ENCODE data around the gene GPR137B. TPM values are rescaled to one million over a fixed set of nuclear protein-coding genes. Genes with fewer than 3 reads are reported as not detected.
A peak's percentile ranks its signal among the peaks of the same experiment; 100 is the strongest.

GPR137B gene
- total RNA-seq, 1 donor from 2014 or later = 25.2 TPM

DNA sequence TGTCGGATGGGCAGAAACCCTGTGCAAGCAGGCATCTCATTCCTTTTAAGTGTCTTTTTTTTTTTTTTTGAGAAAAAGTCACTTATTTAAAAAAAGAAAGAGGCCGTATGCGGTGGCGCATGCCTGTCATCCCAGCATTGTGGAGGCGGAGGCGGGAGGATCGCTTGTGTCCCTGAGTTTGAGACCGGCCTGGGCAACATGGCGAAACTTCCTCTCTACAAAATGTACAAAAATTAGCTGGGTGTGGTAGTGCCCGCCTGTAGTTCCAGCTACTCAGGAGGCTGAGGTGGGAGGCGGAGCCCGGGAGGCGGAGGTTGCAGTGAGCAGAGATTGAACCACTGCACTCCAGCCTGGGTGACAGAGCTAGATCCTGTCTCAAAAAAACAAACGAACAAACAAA lies 1.7 kb downstream of the GPR137B start:
- no peak for TF ChIP-seq CTCF (IDR thresholded peaks at IDR 0.05; ENCODE audit: unreplicated experiment)
- H3K4me1 Mint-ChIP-seq = peaks cover 34% of the 10 kb centered on the region
- H3K9me3 Mint-ChIP-seq = no peaks in the 10 kb centered on the region
- no peak overlapping the region for H3K27ac Mint-ChIP-seq
- peak overlapping the region; percentile 93 for H3K4me3 Mint-ChIP-seq
- DNase-seq (ENCODE audit: low spot score in 2 of 2, unreplicated experiment in 2 of 2) = no peak
- H3K36me3 Mint-ChIP-seq = peaks cover 6% of the 10 kb centered on the region
- peaks cover 32% of the 10 kb centered on the region for H3K27me3 Mint-ChIP-seq (ENCODE audit: low read depth)

DNA sequence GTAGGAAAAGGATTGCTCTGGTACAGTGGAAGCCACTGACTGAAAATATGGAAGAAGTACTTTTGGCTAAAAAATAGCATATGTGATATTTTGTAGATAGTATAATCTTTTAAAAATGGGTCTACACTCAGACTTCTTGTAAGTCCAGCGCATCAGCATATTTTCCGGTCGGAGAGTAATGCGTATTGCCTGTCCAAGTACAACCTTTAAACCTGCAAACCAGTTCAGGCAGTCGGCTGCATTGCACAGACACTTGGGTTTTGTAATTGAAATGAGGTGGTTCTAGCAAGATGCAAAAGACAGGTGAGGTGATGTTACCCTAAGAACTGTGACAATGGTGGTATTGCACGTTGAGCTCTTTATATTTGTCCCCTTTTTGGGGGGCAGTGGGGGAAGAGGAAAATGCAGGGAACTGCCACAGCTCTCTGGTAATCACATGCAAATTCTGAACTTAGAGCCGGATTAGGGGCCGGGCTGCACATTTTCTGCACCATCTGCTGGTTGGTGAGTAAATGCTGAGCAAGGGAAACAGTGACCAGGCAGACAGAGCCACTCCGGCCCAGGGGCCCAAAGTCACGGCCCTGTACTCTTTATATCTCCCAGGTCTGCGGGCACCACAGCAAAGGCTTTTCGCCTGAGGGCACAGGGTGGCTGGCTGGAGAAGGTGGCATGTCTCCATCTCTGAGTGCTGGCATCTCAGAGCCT lies 2.3 kb downstream of the GPR137B start:
- DNase-seq (ENCODE audit: low spot score in 2 of 2, unreplicated experiment in 2 of 2) = no peak
- H3K27me3 Mint-ChIP-seq (ENCODE audit: low read depth) = peaks cover 26% of the 10 kb centered on the region
- peaks cover 6% of the 10 kb centered on the region for H3K36me3 Mint-ChIP-seq
- H3K4me1 Mint-ChIP-seq = peaks cover 34% of the 10 kb centered on the region
- no peak for TF ChIP-seq CTCF (IDR thresholded peaks at IDR 0.05; ENCODE audit: unreplicated experiment)
- no peaks in the 10 kb centered on the region for H3K9me3 Mint-ChIP-seq
- no peak overlapping the region for H3K27ac Mint-ChIP-seq
- H3K4me3 Mint-ChIP-seq = peak overlapping the region; percentile 93

DNA sequence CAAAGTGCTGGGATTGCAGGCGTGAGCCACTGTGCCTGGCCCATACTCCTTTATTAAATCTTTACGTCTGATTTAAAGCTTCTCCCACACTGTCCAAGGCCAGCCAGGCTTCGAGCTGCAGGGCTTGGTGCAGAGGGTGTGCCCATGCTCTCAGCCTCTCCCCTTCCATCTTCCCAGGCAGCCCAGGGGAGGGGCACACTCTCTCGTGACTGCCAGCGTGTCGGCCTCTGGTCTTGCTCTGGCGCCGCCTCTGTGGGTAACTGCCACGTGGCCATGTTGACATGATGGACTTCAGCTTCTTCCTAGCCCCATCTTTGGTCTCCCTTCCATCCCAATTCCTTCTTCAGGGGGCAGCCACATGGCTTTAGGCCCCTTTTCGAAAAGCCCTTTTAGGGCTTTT lies 4.7 kb downstream of the GPR137B start:
- Mint-ChIP-seq H3K27me3 (ENCODE audit: low read depth) (peaks cover 5% of the 10 kb centered on the region), H3K4me1 (peaks cover 26% of the 10 kb centered on the region), H3K4me3 (no peak overlapping the region)

GRCh38 chr1:236147521-236148469 lies 5.5 kb downstream of the GPR137B start:
- Mint-ChIP-seq H3K27me3 (ENCODE audit: low read depth) (peaks cover 3% of the 10 kb centered on the region), H3K4me1 (peaks cover 24% of the 10 kb centered on the region), H3K27ac (no peak overlapping the region), H3K9me3 (no peaks in the 10 kb centered on the region), H3K36me3 (peaks cover 6% of the 10 kb centered on the region), H3K4me3 (no peak overlapping the region)
- no peak for TF ChIP-seq CTCF (IDR thresholded peaks at IDR 0.05; ENCODE audit: unreplicated experiment)
- no peak for DNase-seq (ENCODE audit: low spot score in 2 of 2, unreplicated experiment in 2 of 2)

More for the DNA sequence above, 4.7 kb downstream of the GPR137B start:
- H3K27ac Mint-ChIP-seq = no peak overlapping the region
- DNase-seq (ENCODE audit: low spot score in 2 of 2, unreplicated experiment in 2 of 2) = no peak
- peaks cover 6% of the 10 kb centered on the region for H3K36me3 Mint-ChIP-seq
- no peak for TF ChIP-seq CTCF (IDR thresholded peaks at IDR 0.05; ENCODE audit: unreplicated experiment)
- no peaks in the 10 kb centered on the region for H3K9me3 Mint-ChIP-seq

DNA sequence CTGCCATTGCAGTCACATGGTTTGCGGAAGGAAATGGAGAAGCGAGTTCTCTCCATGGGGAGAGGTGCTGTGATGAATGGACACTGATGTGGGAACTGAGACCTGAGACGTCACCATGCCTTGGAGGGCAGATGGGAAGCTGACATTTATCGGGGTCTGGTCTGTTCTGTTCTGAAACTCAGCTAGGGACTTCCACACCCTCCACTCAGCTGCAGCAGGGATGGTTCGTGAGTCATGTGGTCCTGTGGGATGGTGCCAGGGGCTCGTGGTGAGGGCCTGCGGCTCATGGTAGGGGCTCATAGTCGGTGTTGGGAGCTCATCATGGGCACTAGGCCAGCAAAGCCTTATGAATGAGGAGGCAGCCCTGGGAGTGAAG lies 6.1 kb downstream of the GPR137B start:
- Mint-ChIP-seq H3K36me3 (peaks cover 6% of the 10 kb centered on the region), H3K27ac (no peak overlapping the region), H3K4me1 (peaks cover 21% of the 10 kb centered on the region), H3K4me3 (no peak overlapping the region), H3K9me3 (no peaks in the 10 kb centered on the region), H3K27me3 (ENCODE audit: low read depth) (peaks cover 2% of the 10 kb centered on the region)
- TF ChIP-seq CTCF (IDR thresholded peaks at IDR 0.05; ENCODE audit: unreplicated experiment) = no peak
- no peak for DNase-seq (ENCODE audit: low spot score in 2 of 2, unreplicated experiment in 2 of 2)
